Lower leg skin (tissue), 4 donors: Measurements from ENCODE around the gene TMEM259. TPM values are rescaled to one million over a fixed set of nuclear protein-coding genes. Genes with fewer than 3 reads are reported as not detected.

Experiments used
- DNase-seq, 2 donors: peaks; one replicate each; pipeline ENCODE4 v3.0.0-alpha.2; 2019; ENCODE audit warnings: low spot score in 2 of 2
- H3K4me3 ChIP-seq: fragments of 200-600 bp; sonication (generic); 2 replicates; pipeline ENCODE4 v1.5.1; 2017; ENCODE audit warnings: mild to moderate bottlenecking, low read depth; ENCODE audit not compliant: poor library complexity, severe bottlenecking
- POLR2A ChIP-seq, 2 donors: fragments of 450-650 bp; IDR thresholded peaks; one replicate each; pipeline ENCODE4 v1.6.1; 2016 to 2017; ENCODE audit warnings: antibody characterized with exemption in 2 of 2, mild to moderate bottlenecking in 1 of 2, moderate library complexity in 1 of 2
- WGBS, 2 donors: methylation state at CpG; one replicate each; pipeline ENCODE4 v1.1.5; 2018; 5-methylcytosine and 5-hydroxymethylcytosine counted together
- intact Hi-C: fragments of 100-400 bp; cut with DNase I; formaldehyde crosslinking; loops from one replicate; pipeline ENCODE4 v1.15.0; 2023; ENCODE audit warnings: low total_unique reads
- total RNA-seq, 4 donors: library from RNA; depleted of rRNA; stranded (reverse); fragments of >200 nt; gene quantifications; one replicate each; pipeline ENCODE4 v1.1.0, GENCODE V29; 2016
- TF ChIP-seq, protein P1 (sequence below), 3 donors: fragments of 450-650 bp; IDR thresholded peaks; one replicate each; pipeline ENCODE4 v1.5.1; 2016; ENCODE audit warnings: antibody characterized with exemption in 3 of 3, mild to moderate bottlenecking in 3 of 3, moderate library complexity in 2 of 3

The TMEM259 gene
- total RNA-seq, 4 donors from 2014 or later: 180 to 299 (median 226) TPM

DNA sequence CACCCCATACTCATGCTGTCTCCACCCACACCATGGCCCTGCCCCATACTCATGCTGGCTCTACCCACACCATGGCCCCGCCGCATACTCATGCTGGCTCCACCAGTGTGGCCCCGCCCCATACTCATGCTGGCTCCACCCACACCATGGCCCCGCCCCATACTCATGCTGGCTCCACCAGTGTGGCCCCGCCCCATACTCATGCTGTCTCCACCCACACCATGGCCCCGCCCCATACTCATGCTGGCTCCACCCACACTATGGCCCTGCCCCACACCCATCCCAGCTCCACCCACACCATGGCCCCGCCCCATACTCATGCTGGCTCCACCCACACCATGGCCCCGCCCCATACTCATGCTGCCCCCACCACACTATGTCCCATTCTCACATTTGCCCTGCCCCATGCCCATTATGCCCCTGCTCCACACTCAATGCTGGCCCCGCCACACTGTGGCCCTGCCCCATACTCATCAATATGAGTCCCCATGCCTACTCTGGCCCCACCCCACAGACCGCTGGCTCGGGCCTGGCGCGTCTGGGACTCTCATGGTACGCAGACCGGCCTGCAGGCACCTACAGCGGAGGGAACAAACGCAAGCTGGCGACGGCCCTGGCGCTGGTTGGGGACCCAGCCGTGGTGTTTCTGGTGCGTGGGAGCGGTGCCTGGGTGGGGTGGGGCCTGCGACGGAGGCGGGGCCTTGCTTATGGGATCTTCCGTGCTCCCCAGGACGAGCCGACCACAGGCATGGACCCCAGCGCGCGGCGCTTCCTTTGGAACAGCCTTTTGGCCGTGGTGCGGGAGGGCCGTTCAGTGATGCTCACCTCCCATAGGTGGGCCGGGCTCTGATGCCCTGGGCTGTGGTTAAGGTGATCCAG, 42.3 kb upstream of the TMEM259 start:
- intact Hi-C loops: no loop called here
- TF ChIP-seq, protein P1, sequence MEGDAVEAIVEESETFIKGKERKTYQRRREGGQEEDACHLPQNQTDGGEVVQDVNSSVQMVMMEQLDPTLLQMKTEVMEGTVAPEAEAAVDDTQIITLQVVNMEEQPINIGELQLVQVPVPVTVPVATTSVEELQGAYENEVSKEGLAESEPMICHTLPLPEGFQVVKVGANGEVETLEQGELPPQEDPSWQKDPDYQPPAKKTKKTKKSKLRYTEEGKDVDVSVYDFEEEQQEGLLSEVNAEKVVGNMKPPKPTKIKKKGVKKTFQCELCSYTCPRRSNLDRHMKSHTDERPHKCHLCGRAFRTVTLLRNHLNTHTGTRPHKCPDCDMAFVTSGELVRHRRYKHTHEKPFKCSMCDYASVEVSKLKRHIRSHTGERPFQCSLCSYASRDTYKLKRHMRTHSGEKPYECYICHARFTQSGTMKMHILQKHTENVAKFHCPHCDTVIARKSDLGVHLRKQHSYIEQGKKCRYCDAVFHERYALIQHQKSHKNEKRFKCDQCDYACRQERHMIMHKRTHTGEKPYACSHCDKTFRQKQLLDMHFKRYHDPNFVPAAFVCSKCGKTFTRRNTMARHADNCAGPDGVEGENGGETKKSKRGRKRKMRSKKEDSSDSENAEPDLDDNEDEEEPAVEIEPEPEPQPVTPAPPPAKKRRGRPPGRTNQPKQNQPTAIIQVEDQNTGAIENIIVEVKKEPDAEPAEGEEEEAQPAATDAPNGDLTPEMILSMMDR (IDR thresholded peaks at IDR 0.05): no peak
- TF ChIP-seq POLR2A (IDR thresholded peaks at IDR 0.05): no peak
- 87 to 92% methylated on average over 29 to 37 of the region's 37 CpGs for WGBS, 2 donors
- no peak overlapping the region for H3K4me3 ChIP-seq
- DNase-seq: no peak

- H3K4me3 ChIP-seq: no peak overlapping the region
- DNase-seq: no peak
- 81 to 90% methylated on average over 17 of the region's 17 CpGs for WGBS, 2 donors
- intact Hi-C loops: no loop called here
- TF ChIP-seq, protein P1 (IDR thresholded peaks at IDR 0.05): no peak
- TF ChIP-seq POLR2A (IDR thresholded peaks at IDR 0.05): no peak
Observed at GRCh38 chr19:1062387-1063029, 41.6 kb upstream of the TMEM259 start.

DNA sequence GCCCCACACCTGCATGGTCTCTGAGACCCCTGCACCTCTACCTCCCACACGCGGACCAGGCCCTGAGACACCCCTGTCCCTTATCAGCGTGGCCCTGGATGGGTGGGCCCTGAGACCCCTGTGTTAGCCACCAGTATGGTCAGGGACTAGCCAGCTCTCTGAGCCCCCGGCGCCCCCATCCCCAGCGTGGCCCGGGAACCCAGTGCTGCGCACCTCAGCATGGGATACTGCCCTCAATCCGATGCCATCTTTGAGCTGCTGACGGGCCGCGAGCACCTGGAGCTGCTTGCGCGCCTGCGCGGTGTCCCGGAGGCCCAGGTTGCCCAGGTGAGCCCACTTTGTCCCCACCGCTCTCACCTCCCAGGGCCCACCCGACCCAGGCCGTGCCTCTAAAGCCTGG, 41.1 kb upstream of the TMEM259 start:
- DNase-seq: no peak
- intact Hi-C loops: no loop called here
- WGBS, 2 donors: 91 to 93% methylated on average over 5 to 20 of the region's 20 CpGs
- TF ChIP-seq POLR2A (IDR thresholded peaks at IDR 0.05): no peak
- TF ChIP-seq, protein P1 (IDR thresholded peaks at IDR 0.05): no peak
- no peak overlapping the region for H3K4me3 ChIP-seq

GRCh38 chr19:1060689-1061088, 39.8 kb upstream of the TMEM259 start:
- no peak for TF ChIP-seq POLR2A (IDR thresholded peaks at IDR 0.05)
- TF ChIP-seq, protein P1 (IDR thresholded peaks at IDR 0.05): no peak
- WGBS, 2 donors: 82 to 86% methylated on average over 5 of the region's 5 CpGs
- intact Hi-C loops: no loop called here
- DNase-seq: no peak
- H3K4me3 ChIP-seq: no peak overlapping the region

GRCh38 chr19:1058112-1058511, 37.2 kb upstream of the TMEM259 start:
- 92 to 99% methylated on average over 5 of the region's 5 CpGs for WGBS, 2 donors
- intact Hi-C loops: no loop called here
- H3K4me3 ChIP-seq: no peak overlapping the region
- TF ChIP-seq, protein P1 (IDR thresholded peaks at IDR 0.05): no peak
- TF ChIP-seq POLR2A (IDR thresholded peaks at IDR 0.05): no peak
- DNase-seq: no peak
